Dermis lymphatic vessel endothelial cell (primary cell): ENCODE data around the gene PPIB. TPM values are rescaled to one million over a fixed set of nuclear protein-coding genes. Genes with fewer than 3 reads are reported as not detected.

Source experiments
- total RNA-seq: library from RNA; depleted of rRNA; stranded (reverse); fragments of >200 nt; gene quantifications from 2 replicates; pipeline ENCODE4 v1.2.1, GENCODE V29; 2014

PPIB gene
- 851 and 883 TPM in 2 replicates for total RNA-seq

GRCh38 chr15:64162869-64163658 lies at the start of gene PPIB:
Gene PPIB, minus strand, starts transcription at chr15:64163022. Its CDS starts 36 bp downstream, at chr15:64162986.

GRCh38 chr15:64151727-64152506 lies 10.9 kb downstream of the PPIB start, which contains the start of gene SNX22:
Gene SNX22, plus strand, starts transcription at chr15:64151731. Its CDS starts 45 bp downstream, at chr15:64151776.

Other genes with a start within 250 kb of the PPIB start
- 4.7 and 18.0 TPM in 2 replicates for gene DAPK2, start 116.5 kb downstream of the PPIB start, total RNA-seq
- gene CIAO2A, start 69.2 kb downstream of the PPIB start, total RNA-seq: 29.2 and 40.9 TPM in 2 replicates
- 46.8 and 49.5 TPM in 2 replicates for gene SNX1, start 67.0 kb downstream of the PPIB start, total RNA-seq
- gene SNX22, start 11.3 kb downstream of the PPIB start, total RNA-seq: 0.11 and 0.17 TPM in 2 replicates
- 17.4 and 25.2 TPM in 2 replicates for gene CSNK1G1, start 193.2 kb upstream of the PPIB start, total RNA-seq
- 11.7 and 28.6 TPM in 2 replicates for gene PCLAF, start 218.4 kb upstream of the PPIB start, total RNA-seq
- gene TRIP4, start 224.8 kb upstream of the PPIB start, total RNA-seq: 11.4 and 12.9 TPM in 2 replicates